Measurements from ENCODE around the gene ACBD4. TPM values are rescaled to one million over a fixed set of nuclear protein-coding genes. Genes with fewer than 3 reads are reported as not detected.

Gene ACBD4
- total and polyA plus RNA-seq, 2 of the 13 experiments (the other 11 are each of a cell fraction or from before 2014, with no cell fraction given): 16.1 to 26.9 TPM

- TF ChIP-seq ZNF670 (CRISPR knock-in tag; IDR thresholded peaks at IDR 0.05; ENCODE audit: borderline replicate concordance) (peak; percentile 93; the same call in 1 of the 2 replicates), ZSCAN31 (CRISPR knock-in tag; IDR thresholded peaks at IDR 0.05; ENCODE audit: low read depth) (peak; percentile 98), ADNP (CRISPR knock-in tag; IDR thresholded peaks at IDR 0.05) (no peak; the same call in 1 of the 2 replicates), SATB2 (CRISPR knock-in tag; IDR thresholded peaks at IDR 0.05) (no peak), MAF1 (CRISPR knock-in tag; IDR thresholded peaks at IDR 0.05; ENCODE audit: borderline replicate concordance) (0 out of 2 replicates have a peak, but pooled peaks have one; percentile 65), ZNF652 (CRISPR knock-in tag; IDR thresholded peaks at IDR 0.05; ENCODE audit: borderline replicate concordance, low read depth) (peak; percentile 68; the same call in 1 of the 2 replicates), NONO (IDR thresholded peaks at IDR 0.05) (no peak), NONO (CRISPR knock-in tag; conservative IDR thresholded peaks at IDR 0.05) (peak; percentile 86; the same call in 1 of the 2 replicates), ZNF577 (CRISPR knock-in tag; IDR thresholded peaks at IDR 0.05; ENCODE audit: borderline replicate concordance, low read depth) (no peak), ZNF30 (CRISPR knock-in tag; IDR thresholded peaks at IDR 0.05) (0 out of 2 replicates have a peak, but pooled peaks have one; percentile 17), ZNF678 (CRISPR knock-in tag; IDR thresholded peaks at IDR 0.05) (0 out of 2 replicates have a peak, but pooled peaks have one; percentile 39), POLR2G (IDR thresholded peaks at IDR 0.05; ENCODE audit: low read depth, low read length) (peak; percentile 97), ARID2 (CRISPR knock-in tag; IDR thresholded peaks at IDR 0.05; ENCODE audit: borderline replicate concordance) (peak; percentile 71; the same call in 1 of the 2 replicates), HCFC1 (IDR thresholded peaks at IDR 0.05; ENCODE audit: low read depth, low read length) (peak; percentile 49), ZNF275 (CRISPR knock-in tag; IDR thresholded peaks at IDR 0.05; ENCODE audit: borderline replicate concordance) (no peak; the same call in 1 of the 2 replicates), ZEB1 (IDR thresholded peaks at IDR 0.05; ENCODE audit: insufficient replicate concordance, low read depth) (peak; percentile 93), IRF1 (CRISPR knock-in tag; IDR thresholded peaks at IDR 0.05; ENCODE audit: low read depth) (no peak), ZNF253 (CRISPR knock-in tag; IDR thresholded peaks at IDR 0.05; ENCODE audit: borderline replicate concordance) (peak; percentile 69; the same call in 1 of the 2 replicates), TERF1 (CRISPR knock-in tag; IDR thresholded peaks at IDR 0.05) (no peak; the same call in 1 of the 2 replicates), TBP (CRISPR knock-in tag; IDR thresholded peaks at IDR 0.05) (0 out of 2 replicates have a peak, but pooled peaks have one; percentile 32), RBAK (CRISPR knock-in tag; IDR thresholded peaks at IDR 0.05) (no peak), NBN (conservative IDR thresholded peaks at IDR 0.05) (no peak), STAG1 (CRISPR knock-in tag; IDR thresholded peaks at IDR 0.05) (peak; percentile 98), ZNF180 (CRISPR knock-in tag; IDR thresholded peaks at IDR 0.05; ENCODE audit: borderline replicate concordance, low read depth) (no peak), ZNF761 (CRISPR knock-in tag; conservative IDR thresholded peaks at IDR 0.05) (peak; percentile 73; the same call in 1 of the 2 replicates), ZMAT3 (CRISPR knock-in tag; conservative IDR thresholded peaks at IDR 0.05) (peak; percentile 92), ZNF782 (CRISPR knock-in tag; IDR thresholded peaks at IDR 0.05; ENCODE audit: borderline replicate concordance) (no peak), SMAD1 (CRISPR knock-in tag; IDR thresholded peaks at IDR 0.05; ENCODE audit: borderline replicate concordance, low read depth) (0 out of 2 replicates have a peak, but pooled peaks have one; percentile 88)
These were observed at the start of gene ACBD4 (continued) for GRCh38 chr17:45135192-45135977.
